SJSA1 (cell line): ENCODE data around the gene CD163L1. TPM values are rescaled to one million over a fixed set of nuclear protein-coding genes. Genes with fewer than 3 reads are reported as not detected.

ENCODE experiments used
- DNase-seq, 2 experiments: peaks; one replicate each; pipeline ENCODE4 v3.0.0-alpha.2; 2015 to 2020; ENCODE audit warnings: low spot score in 2 of 2, low read depth in 1 of 2
- H3K27ac ChIP-seq: fragments of 250-450 bp; sonication (Bioruptor Pico); 2 replicates; pipeline ENCODE4 v1.5.1; 2020; ENCODE audit warnings: mild to moderate bottlenecking, moderate library complexity
- H3K27me3 ChIP-seq: fragments of 250-450 bp; sonication (Bioruptor Pico); replicated peaks from 2 replicates; pipeline ENCODE4 v1.5.1; 2020; ENCODE audit warnings: mild to moderate bottlenecking, moderate library complexity
- H3K36me3 ChIP-seq: fragments of 250-450 bp; sonication (Bioruptor Pico); 2 replicates; pipeline ENCODE4 v1.5.1; 2020; ENCODE audit warnings: mild to moderate bottlenecking
- H3K4me1 ChIP-seq: fragments of 250-450 bp; sonication (Bioruptor Pico); replicated peaks from 2 replicates; pipeline ENCODE4 v1.6.1; 2021; ENCODE audit warnings: mild to moderate bottlenecking
- H3K4me3 ChIP-seq: fragments of 250-450 bp; sonication (Bioruptor Pico); 2 replicates; pipeline ENCODE4 v1.5.1; 2020; ENCODE audit warnings: mild to moderate bottlenecking
- H3K9me3 ChIP-seq: fragments of 250-450 bp; sonication (Bioruptor Pico); replicated peaks from 2 replicates; pipeline ENCODE4 v1.5.1; 2020; ENCODE audit warnings: mild to moderate bottlenecking
- total RNA-seq: library from RNA; depleted of rRNA; stranded (reverse); fragments of >200 nt; shearing (Covaris generic); gene quantifications from 2 replicates; pipeline ENCODE4 v1.2.3, GENCODE V29; 2014

The CD163L1 gene
- total RNA-seq, 1 experiment from 2014 or later, result 2.9 TPM

GRCh38 chr12:7383157-7383556 is 60.8 kb downstream of the CD163L1 start:
- Histone ChIP-seq H3K9me3 (no peaks in the 10 kb centered on the region), H3K36me3 (no peaks in the 10 kb centered on the region), H3K27me3 (no peaks in the 10 kb centered on the region), H3K4me3 (no peak overlapping the region), H3K27ac (no peak overlapping the region), H3K4me1 (no peaks in the 10 kb centered on the region)
- no peak for DNase-seq

- H3K4me1 ChIP-seq, result peaks cover 3% of the 10 kb centered on the region; the same call in 1 of the 2 replicates
- no peaks in the 10 kb centered on the region for H3K27me3 ChIP-seq
- H3K36me3 ChIP-seq, result no peaks in the 10 kb centered on the region
- DNase-seq, result no peak
- no peak overlapping the region for H3K27ac ChIP-seq
- no peak overlapping the region for H3K4me3 ChIP-seq
- no peaks in the 10 kb centered on the region for H3K9me3 ChIP-seq
Measured at GRCh38 chr12:7376196-7376595, 67.8 kb downstream of the CD163L1 start.

GRCh38 chr12:7375145-7375543 is 68.8 kb downstream of the CD163L1 start:
- Histone ChIP-seq H3K4me1 (peaks cover 3% of the 10 kb centered on the region; the same call in 1 of the 2 replicates), H3K27me3 (no peaks in the 10 kb centered on the region), H3K36me3 (no peaks in the 10 kb centered on the region), H3K27ac (no peak overlapping the region), H3K9me3 (no peaks in the 10 kb centered on the region), H3K4me3 (no peak overlapping the region)
- no peak for DNase-seq

- Histone ChIP-seq H3K4me3 (no peak overlapping the region), H3K9me3 (no peaks in the 10 kb centered on the region)
- DNase-seq, result peak; percentile 40 to 60
Measured at GRCh38 chr12:7374423-7375144, 69.4 kb downstream of the CD163L1 start.

GRCh38 chr12:7373226-7373625 is 70.7 kb downstream of the CD163L1 start:
- no peak overlapping the region for H3K27ac ChIP-seq
- H3K27me3 ChIP-seq, result no peaks in the 10 kb centered on the region
- no peaks in the 10 kb centered on the region for H3K9me3 ChIP-seq
- peaks cover 14% of the 10 kb centered on the region for H3K4me1 ChIP-seq
- H3K36me3 ChIP-seq, result no peaks in the 10 kb centered on the region
- DNase-seq, result no peak
- no peak overlapping the region for H3K4me3 ChIP-seq

More at GRCh38 chr12:7374423-7375144, 69.4 kb downstream of the CD163L1 start:
- H3K36me3 ChIP-seq, result no peaks in the 10 kb centered on the region
- no peaks in the 10 kb centered on the region for H3K27me3 ChIP-seq
- peaks cover 7% of the 10 kb centered on the region for H3K4me1 ChIP-seq
- H3K27ac ChIP-seq, result no peak overlapping the region

GRCh38 chr12:7369274-7369729 is 74.7 kb downstream of the CD163L1 start:
- no peaks in the 10 kb centered on the region for H3K9me3 ChIP-seq
- no peaks in the 10 kb centered on the region for H3K36me3 ChIP-seq
- no peaks in the 10 kb centered on the region for H3K27me3 ChIP-seq
- H3K4me1 ChIP-seq, result peaks cover 11% of the 10 kb centered on the region
- DNase-seq, result peak; percentile 25 to 64
- H3K27ac ChIP-seq, result no peak overlapping the region; the same call in 1 of the 2 replicates
- H3K4me3 ChIP-seq, result no peak overlapping the region

- DNase-seq, result no peak
- H3K4me3 ChIP-seq, result no peak overlapping the region
- no peaks in the 10 kb centered on the region for H3K36me3 ChIP-seq
- no peak overlapping the region for H3K27ac ChIP-seq
- H3K9me3 ChIP-seq, result no peaks in the 10 kb centered on the region
- H3K4me1 ChIP-seq, result no peaks in the 10 kb centered on the region
- H3K27me3 ChIP-seq, result no peaks in the 10 kb centered on the region
Measured at GRCh38 chr12:7362734-7363133, 81.2 kb downstream of the CD163L1 start.

- no peak overlapping the region for H3K4me3 ChIP-seq
- no peak overlapping the region for H3K27ac ChIP-seq
- H3K36me3 ChIP-seq, result no peaks in the 10 kb centered on the region
- no peak for DNase-seq
- H3K27me3 ChIP-seq, result no peaks in the 10 kb centered on the region
- no peaks in the 10 kb centered on the region for H3K9me3 ChIP-seq
- no peaks in the 10 kb centered on the region for H3K4me1 ChIP-seq
Measured at GRCh38 chr12:7361265-7361664, 82.7 kb downstream of the CD163L1 start.

GRCh38 chr12:7354529-7354928 is 89.4 kb downstream of the CD163L1 start:
- H3K27ac ChIP-seq, result no peak overlapping the region
- no peaks in the 10 kb centered on the region for H3K9me3 ChIP-seq
- DNase-seq, result no peak
- no peak overlapping the region for H3K4me3 ChIP-seq
- no peaks in the 10 kb centered on the region for H3K27me3 ChIP-seq
- H3K36me3 ChIP-seq, result no peaks in the 10 kb centered on the region
- H3K4me1 ChIP-seq, result no peaks in the 10 kb centered on the region

- Histone ChIP-seq H3K9me3 (no peaks in the 10 kb centered on the region), H3K27me3 (no peaks in the 10 kb centered on the region), H3K4me3 (no peak overlapping the region), H3K36me3 (no peaks in the 10 kb centered on the region), H3K27ac (no peak overlapping the region), H3K4me1 (no peaks in the 10 kb centered on the region)
- no peak for DNase-seq
Measured at GRCh38 chr12:7352661-7353060, 91.3 kb downstream of the CD163L1 start.

- H3K4me1 ChIP-seq, result no peaks in the 10 kb centered on the region
- H3K4me3 ChIP-seq, result no peak overlapping the region
- H3K9me3 ChIP-seq, result no peaks in the 10 kb centered on the region
- no peak for DNase-seq
- H3K27ac ChIP-seq, result no peak overlapping the region
- H3K36me3 ChIP-seq, result no peaks in the 10 kb centered on the region
- no peaks in the 10 kb centered on the region for H3K27me3 ChIP-seq
Measured at GRCh38 chr12:7351177-7351576, 92.8 kb downstream of the CD163L1 start.

GRCh38 chr12:7349418-7349817 is 94.5 kb downstream of the CD163L1 start:
- Histone ChIP-seq H3K9me3 (no peaks in the 10 kb centered on the region), H3K4me3 (no peak overlapping the region)
- DNase-seq, result no peak

GRCh38 chr12:7346551-7347225 is 97.3 kb downstream of the CD163L1 start:
- H3K4me1 ChIP-seq, result no peaks in the 10 kb centered on the region
- DNase-seq, result no peak

More at GRCh38 chr12:7349418-7349817, 94.5 kb downstream of the CD163L1 start:
- Histone ChIP-seq H3K27ac (no peak overlapping the region), H3K27me3 (no peaks in the 10 kb centered on the region), H3K36me3 (no peaks in the 10 kb centered on the region), H3K4me1 (no peaks in the 10 kb centered on the region)

GRCh38 chr12:7344833-7345606 is 98.9 kb downstream of the CD163L1 start:
- H3K27ac ChIP-seq, result no peak overlapping the region
- H3K27me3 ChIP-seq, result no peaks in the 10 kb centered on the region
- DNase-seq, result no peak
- H3K4me1 ChIP-seq, result no peaks in the 10 kb centered on the region
- H3K4me3 ChIP-seq, result no peak overlapping the region
- H3K36me3 ChIP-seq, result no peaks in the 10 kb centered on the region
- no peaks in the 10 kb centered on the region for H3K9me3 ChIP-seq

More at GRCh38 chr12:7346551-7347225, 97.3 kb downstream of the CD163L1 start:
- H3K4me3 ChIP-seq, result no peak overlapping the region
- H3K36me3 ChIP-seq, result no peaks in the 10 kb centered on the region
- no peak overlapping the region for H3K27ac ChIP-seq
- no peaks in the 10 kb centered on the region for H3K9me3 ChIP-seq
- no peaks in the 10 kb centered on the region for H3K27me3 ChIP-seq
